GM10847 (cell line): ENCODE data around the gene KRTAP17-1.
"Not testable (repeated sequence)": the region's sequence is repeated elsewhere in the genome, so short reads cannot be mapped to it uniquely, and the experiment has no call there.

Experiments
- POLR2A ChIP-seq: IDR thresholded peaks from 2 replicates; pipeline ENCODE4 v1.6.1; 2011; ENCODE audit not compliant: insufficient read length; ENCODE audit errors: extremely low read depth

Gene KRTAP17-1

DNA sequence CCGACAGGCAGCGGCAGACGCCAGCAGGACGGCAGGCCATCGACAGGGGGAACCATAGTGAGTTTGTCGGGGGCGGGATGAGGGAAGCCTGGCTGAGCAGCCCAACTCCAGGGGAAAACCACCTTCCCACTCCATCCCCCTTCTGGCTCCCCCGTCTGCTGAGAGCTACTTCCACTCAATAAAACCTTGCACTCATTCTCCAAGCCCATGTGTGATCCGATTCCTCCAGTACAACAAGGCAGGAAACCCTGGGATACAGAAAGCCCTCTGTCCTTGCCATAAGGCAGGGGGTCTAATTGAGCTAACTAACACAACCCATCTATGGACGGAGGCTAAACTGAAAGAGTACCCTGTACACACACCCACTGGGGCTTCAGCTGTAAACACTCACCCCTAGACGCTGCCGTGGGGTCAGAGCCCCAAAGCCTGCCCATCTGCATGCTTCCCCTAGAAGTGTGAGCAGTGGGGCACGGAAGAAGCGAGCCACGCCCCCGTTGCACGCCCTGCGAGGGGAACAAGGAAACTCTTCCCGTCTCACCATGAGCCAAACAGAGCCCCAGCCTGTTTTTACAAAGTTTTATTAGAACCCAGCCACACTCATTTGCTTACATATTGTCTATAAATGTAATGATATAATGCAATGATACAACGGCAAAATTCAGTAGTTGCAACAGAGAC is 16.9 kb downstream of the KRTAP17-1 start:
- TF ChIP-seq POLR2A: no peak

DNA sequence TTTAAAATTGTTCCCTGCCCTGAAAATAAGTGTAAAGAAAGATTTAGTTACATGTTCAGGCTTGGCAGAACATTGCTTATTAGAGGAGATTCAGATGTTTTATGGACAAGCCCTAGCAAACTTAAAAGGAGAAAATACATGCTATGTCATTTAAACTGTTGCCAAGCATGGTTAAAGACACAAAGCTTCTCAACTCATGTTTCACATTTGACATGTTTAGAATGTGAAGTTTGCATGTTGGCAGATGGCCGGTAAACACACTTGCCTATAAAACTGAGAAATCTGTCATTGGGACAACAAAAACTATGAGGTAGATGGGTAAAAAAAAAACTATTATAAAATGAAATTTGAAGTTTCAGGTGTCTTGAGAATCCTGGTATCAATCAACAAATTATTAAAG is 18.7 kb downstream of the KRTAP17-1 start:
- no peak for TF ChIP-seq POLR2A

DNA sequence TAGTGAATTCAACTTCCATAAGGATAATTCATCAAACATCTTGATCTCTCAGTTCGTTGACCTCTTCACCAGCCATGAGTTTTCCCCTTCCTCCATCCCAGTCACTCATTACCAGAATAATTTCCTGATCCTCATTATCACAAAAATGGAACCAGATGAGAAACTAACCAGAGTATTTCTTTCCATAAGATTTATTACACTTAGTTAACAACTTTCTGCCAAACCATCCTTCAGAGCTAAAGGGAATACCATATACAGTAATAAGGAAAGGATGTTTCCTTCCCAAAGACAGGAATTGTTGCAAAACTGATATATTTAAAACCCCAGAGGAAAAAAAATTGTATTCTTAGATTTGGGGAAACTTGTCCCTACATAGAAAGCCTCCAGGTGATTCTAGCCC is 21.5 kb downstream of the KRTAP17-1 start:
- TF ChIP-seq POLR2A: no peak

DNA sequence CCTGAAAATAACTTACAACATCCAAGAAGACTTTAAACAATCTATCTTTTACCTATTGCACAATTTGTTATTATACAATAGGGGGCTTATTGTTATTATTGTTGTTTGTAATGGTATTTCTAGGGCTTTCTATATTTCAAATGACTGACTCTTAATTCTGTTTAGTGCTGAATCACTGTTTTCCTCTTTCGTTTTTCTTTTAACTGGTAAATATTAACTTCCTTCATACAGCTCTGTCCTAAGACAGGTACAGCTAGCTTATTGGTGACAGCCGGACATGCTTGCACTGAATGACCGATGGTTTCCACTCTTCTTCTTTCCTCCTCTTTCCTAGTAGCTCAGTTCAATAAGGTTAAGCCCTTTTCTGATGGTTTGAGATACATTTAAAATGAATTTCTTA is 28.5 kb downstream of the KRTAP17-1 start:
- TF ChIP-seq POLR2A: no peak

DNA sequence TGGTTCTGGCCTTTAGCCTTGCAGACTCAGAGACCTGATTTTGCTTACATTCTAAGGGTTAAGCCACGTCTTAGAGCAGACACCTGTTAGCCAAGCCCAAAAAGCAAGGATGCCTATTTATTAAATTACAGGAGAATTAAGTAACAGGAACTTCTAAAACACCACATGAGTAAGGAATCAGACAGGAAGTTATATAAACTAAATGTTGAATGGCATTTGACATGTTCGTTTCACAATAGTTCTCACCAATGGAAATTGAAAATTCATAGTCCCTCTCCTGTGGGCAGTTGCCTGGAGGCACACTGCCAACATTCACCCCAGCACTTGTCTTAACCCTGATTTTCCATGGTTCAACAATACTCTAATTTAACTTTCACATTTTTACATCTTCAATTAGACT is 31.0 kb downstream of the KRTAP17-1 start:
- TF ChIP-seq POLR2A: no peak

DNA sequence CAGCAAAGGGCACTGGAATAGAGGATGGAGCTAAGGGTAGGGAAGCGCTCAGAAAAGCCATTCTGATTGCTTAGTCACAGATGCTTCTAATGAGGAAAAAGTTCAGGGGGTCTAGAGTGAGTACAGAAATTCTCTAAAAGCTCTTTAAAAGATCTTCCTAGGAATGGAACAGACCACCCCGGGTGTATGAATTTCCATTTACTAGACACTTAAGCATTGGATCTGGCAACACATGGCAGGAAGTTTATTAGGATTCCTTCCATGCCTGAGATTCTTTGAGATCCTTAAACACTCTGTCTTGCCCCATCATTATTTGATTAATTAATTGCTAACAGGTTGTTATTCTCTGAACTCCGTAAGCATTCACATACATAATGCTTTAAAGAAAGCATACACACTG is 31.5 kb downstream of the KRTAP17-1 start:
- TF ChIP-seq POLR2A: no peak

DNA sequence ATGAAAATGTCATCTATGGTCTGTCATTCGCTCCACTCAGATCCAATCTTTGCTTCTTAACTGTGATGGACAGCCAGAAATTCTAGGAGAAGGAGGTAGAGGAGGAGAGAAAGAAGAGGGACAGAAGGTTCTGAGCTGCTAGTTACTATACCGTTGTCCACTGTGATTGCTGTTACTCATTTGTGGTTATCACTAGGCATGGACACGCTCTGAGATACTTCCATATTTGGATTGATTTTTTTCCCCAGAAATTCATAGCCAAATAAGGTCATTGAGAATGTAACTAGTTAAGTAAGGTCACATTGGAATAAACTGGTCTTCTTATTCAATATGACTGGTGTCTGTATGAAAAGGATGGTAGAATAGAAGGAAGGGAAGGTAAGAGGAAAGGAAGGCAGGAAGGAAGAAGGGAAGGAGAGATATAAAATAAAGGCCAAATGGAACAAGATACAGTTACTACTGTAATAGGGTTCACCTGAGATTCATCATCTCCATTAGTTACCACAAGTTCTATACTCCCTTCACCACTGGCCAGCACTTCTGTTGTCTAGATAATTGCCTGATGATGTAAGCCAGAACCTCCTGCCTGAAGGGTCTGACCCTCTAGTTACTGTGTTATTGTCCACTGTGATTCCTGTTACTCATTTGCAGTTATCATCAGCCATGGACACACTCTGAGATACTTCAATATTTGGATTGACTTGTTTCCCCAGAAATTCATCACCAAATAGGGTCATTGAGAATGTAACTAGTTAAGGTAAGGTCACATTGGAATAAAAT is 37.1 kb downstream of the KRTAP17-1 start:
- TF ChIP-seq POLR2A: no peak

DNA sequence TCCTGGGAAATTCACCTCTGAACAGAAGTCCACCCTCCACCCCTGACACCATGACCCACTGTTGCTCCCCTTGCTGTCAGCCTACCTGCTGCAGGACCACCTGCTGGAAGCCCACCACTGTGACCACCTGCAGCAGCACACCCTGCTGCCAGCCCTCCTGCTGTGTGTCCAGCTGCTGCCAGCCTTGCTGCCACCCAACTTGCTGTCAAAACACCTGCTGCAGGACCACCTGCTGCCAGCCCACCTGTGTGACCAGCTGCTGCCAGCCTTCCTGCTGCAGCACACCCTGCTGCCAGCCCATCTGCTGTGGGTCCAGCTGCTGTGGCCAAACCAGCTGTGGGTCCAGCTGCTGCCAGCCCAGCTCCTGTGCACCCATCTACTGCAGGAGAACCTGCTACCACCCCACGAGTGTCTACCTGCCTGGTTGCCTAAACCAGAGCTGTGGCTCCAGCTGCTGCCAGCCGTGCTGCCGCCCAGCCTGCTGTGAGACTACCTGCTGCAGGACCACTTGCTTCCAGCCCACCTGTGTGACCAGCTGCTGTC is 39.8 kb downstream of the KRTAP17-1 start, which contains the start of gene KRTAP9-7:
KRTAP9-7 (plus strand) TSS at position 51 of the 543 bp plus-strand sequence; CDS start at position 51, 0 bp downstream.
- TF ChIP-seq POLR2A: not testable (repeated sequence)

DNA sequence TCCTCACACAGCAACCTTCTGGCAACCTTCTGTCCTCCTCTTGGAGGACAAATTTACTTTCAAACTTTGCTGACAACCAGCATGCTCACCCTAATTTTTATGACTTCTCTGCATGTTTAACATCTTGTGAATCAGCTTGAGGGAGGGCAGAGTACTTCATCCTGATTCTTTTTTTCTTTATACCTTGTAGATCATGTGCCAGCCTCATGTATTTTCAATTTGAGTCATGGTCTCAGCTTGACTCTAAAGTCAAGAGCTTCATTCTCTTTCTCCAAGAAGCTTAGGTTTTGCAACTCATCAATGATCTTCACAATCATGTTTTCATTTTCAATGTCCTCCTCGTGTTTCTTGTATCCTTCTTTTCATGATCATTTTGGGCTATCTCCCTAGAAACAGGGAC is 43.7 kb downstream of the KRTAP17-1 start:
- no peak for TF ChIP-seq POLR2A

DNA sequence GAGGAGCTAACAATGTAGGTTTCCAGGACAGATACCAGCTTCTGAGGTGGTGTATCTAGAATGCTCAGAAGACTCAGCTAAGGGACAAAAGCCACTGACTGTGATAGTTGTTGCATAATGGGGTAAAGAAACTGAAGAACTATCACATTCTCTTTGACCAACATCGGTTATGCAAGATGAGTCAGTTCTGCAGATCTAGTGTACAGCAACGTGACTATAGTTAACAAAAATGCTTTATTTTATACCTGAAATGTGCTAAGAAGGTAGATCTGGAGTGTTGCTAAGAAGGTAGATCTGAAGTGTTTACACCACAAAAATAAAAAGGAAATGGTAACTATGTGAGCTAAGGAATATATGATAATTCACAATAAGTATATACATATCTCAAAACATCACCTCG is 47.8 kb downstream of the KRTAP17-1 start:
- TF ChIP-seq POLR2A: no peak

DNA sequence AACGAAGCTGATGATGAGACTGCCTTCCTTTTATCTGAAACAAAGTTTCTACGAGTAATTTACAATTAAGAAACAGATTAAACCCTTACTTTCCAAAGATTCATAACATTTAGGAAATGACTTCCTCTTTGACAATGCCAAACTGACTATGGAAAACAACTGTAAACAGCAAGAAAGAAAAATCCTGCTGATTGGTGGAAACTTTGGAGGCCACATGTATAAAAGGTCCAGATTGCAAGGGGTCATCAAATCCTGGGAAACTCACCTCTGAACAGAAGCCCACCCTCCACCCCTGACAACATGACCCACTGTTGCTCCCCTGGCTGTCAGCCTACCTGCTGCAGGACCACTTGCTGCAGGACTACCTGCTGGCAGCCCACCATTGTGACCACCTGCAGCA is 50.4 kb downstream of the KRTAP17-1 start, which contains the start of gene KRTAP9-6:
KRTAP9-6 (plus strand) TSS at position 301 of the 400 bp plus-strand sequence; CDS start at position 301, 0 bp downstream.
- no peak for TF ChIP-seq POLR2A
